GM19438 (cell line): ENCODE data around the gene INO80E.

Source experiments
- ATAC-seq: cut with Tn5 transposase; IDR thresholded peaks from one replicate; pipeline ENCODE4 v1.9.1; 2021; ENCODE audit warnings: low read depth; ENCODE audit not compliant: unreplicated experiment

Gene INO80E

GRCh38 chr16:29975134-29975538, 20.9 kb upstream of the INO80E start:
- no peak for ATAC-seq

GRCh38 chr16:29975811-29976511, 20.1 kb upstream of the INO80E start:
- no peak for ATAC-seq

- ATAC-seq = no peak
These were observed 18.8 kb upstream of the INO80E start for GRCh38 chr16:29977063-29977825.

- no peak for ATAC-seq
These were observed 18.0 kb upstream of the INO80E start for GRCh38 chr16:29978081-29978480.

- ATAC-seq = no peak
These were observed 17.3 kb upstream of the INO80E start for GRCh38 chr16:29978564-29979270.

- ATAC-seq = no peak
These were observed 13.3 kb upstream of the INO80E start for GRCh38 chr16:29982560-29983419.

GRCh38 chr16:29983420-29984136, 12.5 kb upstream of the INO80E start:
- no peak for ATAC-seq

- ATAC-seq = no peak
These were observed 11.8 kb upstream of the INO80E start for GRCh38 chr16:29984137-29984763.

GRCh38 chr16:29984764-29985147, 11.3 kb upstream of the INO80E start:
- no peak for ATAC-seq

GRCh38 chr16:29985271-29985811, 10.7 kb upstream of the INO80E start:
- no peak for ATAC-seq

GRCh38 chr16:29986231-29986630, 9.8 kb upstream of the INO80E start:
- no peak for ATAC-seq

- no peak for ATAC-seq
These were observed 9.1 kb upstream of the INO80E start for GRCh38 chr16:29986931-29987330.

GRCh38 chr16:29987371-29988085, 8.5 kb upstream of the INO80E start:
- no peak for ATAC-seq

GRCh38 chr16:29988346-29989075, 7.5 kb upstream of the INO80E start:
- ATAC-seq = no peak

GRCh38 chr16:29989111-29989858, 6.8 kb upstream of the INO80E start:
- ATAC-seq = no peak

GRCh38 chr16:29990034-29990433, 6.0 kb upstream of the INO80E start:
- ATAC-seq = no peak

GRCh38 chr16:29990883-29991570, 5.0 kb upstream of the INO80E start:
- no peak for ATAC-seq
